Esophagus mucosa (tissue), 1 donor: ENCODE results near the gene NTRK3. TPM values are rescaled to one million over a fixed set of nuclear protein-coding genes. Genes with fewer than 3 reads are reported as not detected.
"Not testable (repeated sequence)": the region's sequence is repeated elsewhere in the genome, so short reads cannot be mapped to it uniquely, and the experiment has no call there.

Experiments
- ATAC-seq: fragments of 200-7000 bp; cut with Tn5 transposase; one replicate; pipeline ENCODE4 v1.9.1; 2020
- total RNA-seq: library from RNA; stranded (reverse); gene quantifications from one replicate; pipeline ENCODE4 v1.2.4, GENCODE V29; 2023
- donor health status: DM: yes; HTN: yes; CAD: no.

NTRK3 gene
- total RNA-seq, 1 donor from 2014 or later, result 1.00 TPM

DNA sequence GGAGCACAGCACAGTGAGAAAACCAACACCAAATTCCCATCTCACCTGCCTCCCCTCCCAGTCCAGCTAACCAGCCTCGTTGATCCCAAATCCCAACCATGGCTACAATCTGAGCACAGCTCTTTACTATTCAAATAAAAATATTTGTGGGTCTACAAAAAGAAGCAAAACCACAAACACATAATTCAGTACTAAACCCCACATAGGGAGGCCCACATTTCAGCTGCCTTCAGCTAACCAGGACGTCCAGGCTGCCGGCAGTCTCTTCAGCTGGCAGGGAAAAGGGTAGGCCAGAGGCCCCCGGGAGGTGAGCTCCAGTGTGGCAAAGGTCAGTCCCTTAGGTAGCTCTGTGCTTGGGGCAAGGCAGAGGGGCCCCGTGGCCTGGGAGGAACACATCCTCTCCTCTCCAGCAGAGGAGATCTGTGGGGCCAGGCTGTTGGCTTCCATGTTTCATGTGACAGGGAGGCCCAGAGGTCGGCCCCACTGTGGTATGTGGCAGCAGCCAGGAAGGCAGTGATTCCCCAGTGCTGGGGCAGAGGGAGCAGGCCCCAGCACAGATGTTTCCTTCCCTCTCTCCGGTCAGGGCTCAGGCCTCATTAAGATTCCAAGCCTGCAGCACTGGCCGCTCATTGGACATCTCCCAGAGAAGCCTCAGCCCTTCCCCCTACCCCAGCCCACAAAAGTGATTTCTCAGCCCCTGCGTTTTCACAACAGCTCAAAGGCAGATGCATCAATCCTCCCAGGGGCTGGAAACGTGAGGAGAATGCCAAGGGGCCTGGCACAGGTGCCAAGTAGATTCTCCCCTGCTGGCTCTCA, 381.4 kb downstream of the NTRK3 start:
- no peak for ATAC-seq

DNA sequence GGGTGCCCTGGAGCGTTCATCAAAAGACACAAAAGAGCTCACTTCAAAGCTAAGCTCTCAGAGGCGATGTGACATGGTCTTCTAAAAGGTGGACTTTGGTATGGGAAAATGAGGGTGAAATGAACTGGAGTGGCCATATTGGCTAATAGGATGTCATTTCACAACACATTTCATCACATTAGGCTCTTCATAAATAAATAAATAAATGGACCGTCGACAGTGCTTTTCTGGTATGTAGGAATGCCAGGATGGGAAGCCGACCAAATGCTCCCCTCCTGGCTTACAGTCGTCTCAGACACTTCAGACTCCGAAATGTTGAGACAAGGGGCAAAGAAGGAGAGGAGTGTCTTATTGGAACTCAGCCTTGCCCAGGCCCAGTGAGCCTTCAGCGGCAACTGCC, 383.0 kb downstream of the NTRK3 start:
- no peak for ATAC-seq

DNA sequence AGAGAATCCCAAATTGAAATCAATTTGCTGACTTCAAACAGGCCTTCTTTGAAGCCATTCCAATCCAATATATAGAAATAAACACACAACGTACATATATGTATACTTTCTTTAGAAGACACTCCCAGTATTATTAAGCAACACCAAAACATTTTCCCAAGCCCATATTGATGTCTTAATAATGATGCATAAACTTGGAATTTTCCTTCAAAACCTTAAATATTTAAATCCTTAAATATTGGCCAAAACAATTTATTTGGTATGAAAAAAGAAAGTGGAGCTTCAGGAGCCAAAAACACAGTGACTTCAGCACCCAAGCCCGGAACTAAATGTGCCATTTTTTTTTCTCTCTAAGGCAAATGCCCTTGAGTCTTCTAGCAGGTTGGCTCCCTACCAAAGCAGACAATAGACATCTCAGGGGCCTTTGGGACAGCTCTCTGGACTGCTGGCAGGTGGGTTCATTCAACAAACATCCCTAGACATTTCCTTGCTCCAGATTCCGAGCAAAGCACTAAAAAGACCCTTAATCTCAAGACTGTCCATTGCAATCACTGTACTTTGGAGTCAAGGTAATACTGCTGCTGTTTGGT, 384.7 kb downstream of the NTRK3 start:
- no peak for ATAC-seq

DNA sequence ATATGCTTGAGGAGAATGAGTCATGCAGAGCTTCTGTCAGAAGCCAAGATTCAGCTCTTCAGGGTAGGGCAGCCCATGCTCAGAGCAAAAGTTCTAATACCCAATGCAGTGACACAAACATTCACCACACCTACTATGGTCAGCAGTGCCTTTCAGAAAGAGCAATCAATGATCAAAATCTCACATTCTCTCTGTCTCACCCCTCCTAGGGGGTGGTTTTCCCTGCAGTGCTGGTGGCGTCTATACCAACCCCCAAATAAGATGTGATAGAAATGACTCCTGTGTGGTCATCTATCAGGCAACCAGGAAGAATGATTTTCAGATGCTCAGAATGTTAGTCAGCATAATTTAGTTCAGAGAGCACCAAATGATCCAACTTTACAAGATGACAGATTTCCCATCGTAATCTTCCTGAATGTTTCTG, 385.3 kb downstream of the NTRK3 start:
- no peak for ATAC-seq

DNA sequence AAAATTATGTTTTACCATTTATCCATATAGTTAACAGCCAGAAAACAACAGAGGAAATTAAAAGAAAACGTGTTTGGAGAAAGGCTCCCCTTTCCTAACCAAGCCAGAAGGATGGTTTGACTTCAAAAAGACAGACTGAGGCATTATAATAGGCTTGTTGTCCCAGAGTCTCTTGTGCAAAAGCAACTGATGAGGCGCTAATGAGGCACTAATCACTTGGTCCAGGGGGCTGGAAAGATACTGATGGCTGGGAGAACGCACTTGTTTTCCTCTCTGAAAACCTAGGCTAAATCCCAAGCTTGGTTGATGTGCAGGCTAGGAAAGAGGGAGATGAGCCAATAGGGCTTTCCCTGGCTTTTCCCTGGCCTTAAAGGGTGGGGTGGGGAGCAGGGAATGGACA, 389.6 kb downstream of the NTRK3 start:
- no peak for ATAC-seq

DNA sequence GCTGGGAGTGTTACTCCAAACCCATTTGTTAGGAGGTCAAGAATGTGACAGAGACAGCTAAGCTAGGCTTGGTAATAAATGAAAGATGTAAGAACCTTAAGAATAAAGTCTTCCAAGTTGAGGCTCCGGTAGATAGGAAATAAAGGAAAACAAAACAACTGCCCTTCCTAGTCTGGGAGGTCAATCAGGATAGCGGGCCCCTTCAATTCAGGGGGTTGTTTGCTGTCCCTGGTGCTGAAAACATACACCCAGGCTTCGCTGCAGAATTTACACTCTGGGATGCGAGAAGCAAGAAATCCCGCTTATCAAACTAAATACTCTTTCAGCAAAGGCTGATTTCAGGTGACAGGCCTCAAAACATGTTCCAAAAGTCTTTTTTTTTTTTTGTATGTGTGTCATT, 393.4 kb downstream of the NTRK3 start:
- ATAC-seq, result no peak

DNA sequence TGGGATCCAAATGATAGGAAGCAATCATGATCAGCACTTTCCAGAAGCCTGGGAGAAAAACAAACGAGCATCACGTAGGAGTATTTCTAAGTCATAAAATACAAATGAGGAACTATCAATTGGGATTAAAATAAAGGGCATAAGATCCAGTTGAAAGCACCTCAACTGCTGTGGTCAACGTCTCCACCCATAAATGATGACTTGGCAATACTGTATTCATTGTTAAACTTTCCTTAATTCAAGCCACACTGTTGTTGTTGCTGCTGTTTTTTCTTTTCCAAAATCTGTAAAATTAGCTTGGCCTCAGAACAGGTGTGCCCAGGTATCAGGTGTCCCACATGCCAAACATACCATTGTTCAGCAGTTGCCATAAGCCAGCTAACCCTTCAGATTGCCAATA, 395.8 kb downstream of the NTRK3 start:
- no peak for ATAC-seq

DNA sequence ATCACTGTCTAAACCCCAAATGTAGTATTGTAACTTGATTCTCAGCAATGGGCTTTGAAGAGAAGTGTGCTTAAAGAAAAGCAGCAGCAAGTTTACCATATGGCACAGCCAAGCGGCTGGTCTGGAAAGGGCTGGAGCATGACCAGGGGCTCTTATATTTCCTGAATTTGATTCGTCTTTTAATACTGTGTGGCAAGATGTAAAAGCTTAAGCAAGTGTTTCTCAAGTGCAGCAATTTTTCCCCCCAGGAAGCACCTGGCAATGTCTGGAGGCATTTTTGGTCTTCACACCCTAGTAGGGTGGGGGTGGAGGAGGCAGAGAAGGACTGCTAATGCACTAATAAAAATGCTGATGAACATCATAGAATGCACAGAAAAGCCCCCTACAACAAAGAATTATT, 397.9 kb downstream of the NTRK3 start:
- no peak for ATAC-seq

DNA sequence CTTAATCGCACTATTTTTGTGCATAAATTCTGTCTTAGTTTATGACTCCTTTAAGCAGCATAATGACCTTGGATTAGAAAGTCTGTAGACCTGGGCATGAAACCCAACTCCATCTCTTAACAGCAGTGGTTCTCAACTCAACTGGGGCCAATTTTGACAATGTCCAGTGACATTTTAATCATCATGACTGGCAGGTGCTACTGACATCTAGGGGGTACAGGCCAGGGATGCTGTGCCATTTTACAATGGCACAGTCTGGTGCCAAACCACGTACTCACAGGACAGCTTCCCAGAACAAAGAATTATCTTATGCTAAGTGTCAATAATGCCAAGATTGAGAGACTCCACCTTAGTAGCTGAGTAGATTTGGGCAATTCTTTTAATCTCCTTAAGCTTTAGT, 405.0 kb downstream of the NTRK3 start:
- no peak for ATAC-seq

DNA sequence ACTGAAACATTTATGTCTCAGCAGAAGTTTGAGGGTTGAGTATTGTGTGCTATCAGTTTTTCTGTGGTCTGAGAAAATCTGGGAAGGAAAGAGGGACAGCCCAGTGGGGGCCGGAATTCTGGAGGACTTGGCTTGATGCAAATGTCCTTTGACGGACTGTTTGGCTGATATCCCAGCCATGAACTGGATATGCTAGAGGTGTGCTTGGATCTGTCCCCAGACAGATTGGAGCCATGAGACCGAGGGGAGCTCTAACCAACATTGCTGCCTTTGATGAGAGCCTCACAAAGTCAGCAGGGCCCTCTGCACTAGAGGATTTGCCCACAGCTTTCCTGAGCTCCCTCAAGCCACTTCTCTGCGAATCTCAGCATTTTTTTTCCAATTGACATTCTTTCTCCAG, 405.6 kb downstream of the NTRK3 start:
- no peak for ATAC-seq

DNA sequence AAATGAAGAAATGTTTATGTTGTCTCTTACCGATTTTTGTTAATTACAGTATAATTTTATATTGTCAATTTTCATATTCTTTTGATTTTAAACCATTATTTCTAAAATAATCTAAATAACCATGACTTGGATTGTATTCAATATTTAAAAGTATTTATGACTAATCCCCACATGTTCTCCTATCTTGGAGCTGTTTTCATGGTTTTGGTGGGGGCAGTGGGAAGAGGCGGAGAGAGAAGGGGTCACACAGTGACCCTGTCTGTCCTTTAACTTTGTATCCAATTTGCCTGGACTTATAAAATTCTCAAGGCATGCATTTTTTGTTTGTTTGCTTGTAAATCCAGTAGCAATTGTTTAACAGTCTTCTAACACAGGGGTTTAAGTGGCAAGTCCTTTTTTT, 407.4 kb downstream of the NTRK3 start:
- no peak for ATAC-seq

DNA sequence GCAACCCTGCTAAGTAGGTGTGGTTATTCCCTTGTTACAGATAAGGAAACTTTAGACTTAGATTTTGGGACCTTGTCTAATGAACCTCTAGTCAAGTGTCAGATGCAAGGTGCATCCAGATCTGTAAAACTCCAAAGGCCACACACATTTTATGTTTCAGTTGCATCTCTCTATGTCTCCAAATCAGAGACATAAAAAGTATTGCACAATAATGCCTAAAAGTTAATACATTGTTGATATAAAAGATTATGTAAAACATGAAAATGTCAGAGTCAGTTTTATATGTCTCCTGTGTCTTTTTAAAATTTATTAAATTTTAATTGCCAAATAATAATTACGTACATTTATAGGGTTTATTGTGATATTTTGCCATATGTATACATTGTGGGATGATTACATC, 408.5 kb downstream of the NTRK3 start:
- no peak for ATAC-seq

DNA sequence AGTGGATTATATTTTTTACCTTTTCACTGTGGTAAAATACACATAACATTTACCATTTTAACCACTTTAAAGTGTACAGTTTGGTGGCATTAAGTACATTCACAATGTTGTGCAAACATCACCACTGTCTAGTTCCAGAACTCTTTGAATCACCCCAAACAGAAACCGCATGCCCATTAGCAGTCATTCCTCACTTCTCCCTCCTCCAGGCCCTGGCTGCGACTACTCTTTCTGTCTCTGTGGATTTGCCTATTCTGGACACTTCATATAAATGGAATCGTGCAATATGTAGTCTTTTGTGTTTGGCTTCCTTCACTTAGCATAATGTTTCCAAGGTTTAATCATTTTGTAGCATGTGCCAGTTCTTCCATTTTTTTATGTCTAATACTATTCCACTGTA, 409.8 kb downstream of the NTRK3 start:
- ATAC-seq, result no peak

DNA sequence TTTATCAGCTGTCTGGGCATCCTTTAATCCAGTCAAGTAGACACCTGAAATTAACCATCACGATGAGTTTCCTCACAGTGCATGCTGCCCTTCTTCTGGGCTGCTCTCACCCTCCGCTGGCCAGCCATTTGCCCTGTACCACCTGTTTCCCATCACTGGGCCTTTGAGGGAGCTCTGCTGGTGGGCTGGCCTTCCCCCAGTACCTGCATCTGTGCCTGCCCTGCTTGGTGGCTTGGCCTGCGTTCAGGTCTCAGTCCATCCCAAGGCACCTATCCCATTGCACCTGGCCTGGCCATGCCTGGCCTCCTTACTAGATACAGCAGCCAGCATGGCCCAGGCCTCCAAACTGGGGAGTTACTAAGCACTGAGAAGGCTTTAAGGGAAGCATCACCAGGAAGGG, 413.2 kb downstream of the NTRK3 start:
- ATAC-seq, result no peak

DNA sequence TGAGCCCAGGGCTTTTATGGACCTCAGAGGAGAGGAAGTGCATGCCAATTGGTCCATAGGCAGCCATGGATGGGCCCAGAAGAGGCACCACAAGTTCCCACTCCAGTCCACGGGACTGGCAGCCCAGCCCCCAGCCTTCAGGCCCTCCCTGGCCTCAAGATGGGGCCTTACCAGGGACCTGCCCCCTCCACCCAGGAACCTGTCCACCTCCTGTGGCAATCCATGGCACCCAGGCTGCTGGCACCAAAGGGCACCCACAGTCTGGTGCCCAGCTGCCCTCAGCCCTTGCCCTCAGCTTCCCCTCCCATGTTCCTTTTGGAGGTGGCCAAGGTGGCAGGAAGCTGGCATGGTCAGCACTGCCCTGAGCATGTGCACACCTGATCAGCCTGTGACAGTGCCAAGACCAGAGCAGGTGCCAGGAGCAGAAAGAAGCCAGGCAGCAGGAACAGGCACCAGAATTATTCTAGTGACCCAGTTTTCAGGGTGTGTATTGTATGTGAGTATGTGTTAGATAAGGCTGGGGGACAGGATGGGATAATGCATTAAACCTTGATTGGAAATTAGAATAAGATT, 415.0 kb downstream of the NTRK3 start:
- ATAC-seq, result no peak

DNA sequence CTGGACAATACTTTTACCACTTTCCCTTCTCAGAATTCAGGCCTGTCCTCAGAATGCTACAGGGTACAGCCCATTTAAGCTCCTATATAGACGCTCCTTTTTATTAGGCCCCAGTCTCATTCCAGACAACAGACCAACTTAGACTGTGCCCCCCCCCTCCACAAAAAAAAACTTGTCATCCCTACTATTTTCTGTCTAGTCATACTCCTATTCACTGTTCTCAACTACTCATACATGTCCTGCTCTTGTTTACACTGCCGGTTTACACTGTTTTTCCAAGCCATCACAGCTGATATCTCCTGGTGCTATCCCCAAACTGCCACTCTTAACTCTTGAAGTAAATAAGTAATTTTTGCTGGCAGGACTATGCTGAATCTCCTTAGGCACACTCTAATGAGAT, 420.7 kb downstream of the NTRK3 start:
- not testable (repeated sequence) for ATAC-seq

DNA sequence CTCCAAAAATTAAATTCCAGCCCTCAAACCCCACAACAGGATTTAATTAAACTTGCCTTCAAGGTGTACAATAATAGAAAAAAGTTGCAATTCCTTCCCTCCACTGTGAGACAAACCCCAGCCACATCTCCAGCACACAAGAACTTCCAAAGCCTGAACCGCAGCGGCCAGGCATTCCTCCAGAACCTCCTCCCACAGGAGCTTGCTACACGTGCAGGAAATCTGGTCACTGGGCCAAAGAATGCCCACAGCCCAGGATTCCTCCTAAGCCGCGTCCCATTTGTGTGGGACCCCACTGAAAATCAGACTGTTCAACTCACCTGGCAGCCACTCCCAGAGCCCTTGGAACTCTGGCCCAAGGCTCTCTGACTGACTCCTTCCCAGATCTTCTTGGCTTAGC, 423.2 kb downstream of the NTRK3 start:
- ATAC-seq, result not testable (repeated sequence)

DNA sequence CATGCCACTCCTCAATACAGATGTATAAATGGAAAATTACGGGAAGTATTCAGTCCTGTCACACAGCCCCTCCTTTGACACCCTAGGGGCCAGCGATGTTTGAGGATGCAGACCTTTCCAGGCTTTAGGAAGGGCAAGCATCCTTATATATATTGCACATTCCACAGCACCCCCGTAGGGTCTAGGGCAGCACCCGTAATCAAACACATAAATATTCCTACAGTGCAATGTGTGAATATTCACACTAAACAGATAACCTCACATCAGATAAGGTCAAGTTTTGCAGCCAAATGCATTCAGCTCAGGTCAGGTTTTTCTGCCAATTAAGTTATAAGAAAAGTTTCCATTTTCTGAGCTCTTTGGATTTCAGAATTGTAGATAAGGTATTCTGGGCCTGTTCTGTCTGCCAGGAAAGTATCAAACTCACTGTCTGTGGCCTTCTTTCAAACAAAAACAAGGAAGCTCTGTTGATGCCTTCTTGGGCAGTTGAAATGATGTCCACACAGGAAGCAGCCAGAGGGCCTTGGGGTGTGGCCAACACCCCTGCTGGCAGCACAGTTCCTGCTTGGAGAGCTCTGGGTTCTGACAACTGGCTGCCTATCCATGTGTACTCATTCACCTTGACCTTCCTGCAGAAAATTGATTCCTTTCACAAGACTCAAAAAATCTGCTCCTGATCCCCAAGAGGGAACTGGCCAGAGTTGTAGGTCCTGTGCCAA, 427.0 kb downstream of the NTRK3 start:
- no peak for ATAC-seq

DNA sequence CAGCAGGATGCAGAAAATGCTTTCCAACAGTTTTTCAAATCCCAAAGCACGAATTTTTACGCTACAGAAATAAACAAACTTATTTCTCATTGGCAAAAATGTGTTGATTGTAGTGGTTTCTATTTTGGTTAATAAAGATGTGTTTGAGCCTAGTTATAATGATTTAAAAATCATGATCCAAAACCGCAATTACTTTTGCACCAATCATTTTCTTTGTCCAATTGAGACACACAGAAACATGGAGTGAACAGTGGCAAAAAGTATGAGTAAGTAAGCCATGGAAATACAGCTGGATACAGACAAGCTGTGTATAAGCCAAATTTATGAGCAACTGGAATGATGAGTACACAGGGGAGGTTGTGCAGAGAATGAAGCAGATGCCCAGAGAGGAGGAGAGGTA, 427.9 kb downstream of the NTRK3 start:
- no peak for ATAC-seq

DNA sequence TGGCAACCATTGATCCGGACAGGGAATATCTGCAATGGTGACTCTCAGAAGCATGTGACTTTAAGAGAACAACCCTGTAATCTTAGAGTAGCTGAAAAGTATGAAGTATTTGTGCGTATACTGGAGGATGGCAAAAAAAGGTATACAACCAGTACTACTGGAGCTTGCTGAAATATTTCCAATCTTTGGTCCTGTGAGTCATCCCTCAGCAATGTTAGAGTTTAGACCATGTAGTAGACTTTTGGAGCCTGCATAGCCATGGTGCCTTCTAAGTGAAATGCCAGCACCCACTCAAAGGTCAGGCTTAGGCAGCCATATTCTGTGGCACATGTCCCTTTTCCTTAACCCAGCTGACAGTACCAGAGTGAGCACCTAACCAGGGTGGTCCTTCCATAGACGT, 429.4 kb downstream of the NTRK3 start:
- ATAC-seq, result no peak

DNA sequence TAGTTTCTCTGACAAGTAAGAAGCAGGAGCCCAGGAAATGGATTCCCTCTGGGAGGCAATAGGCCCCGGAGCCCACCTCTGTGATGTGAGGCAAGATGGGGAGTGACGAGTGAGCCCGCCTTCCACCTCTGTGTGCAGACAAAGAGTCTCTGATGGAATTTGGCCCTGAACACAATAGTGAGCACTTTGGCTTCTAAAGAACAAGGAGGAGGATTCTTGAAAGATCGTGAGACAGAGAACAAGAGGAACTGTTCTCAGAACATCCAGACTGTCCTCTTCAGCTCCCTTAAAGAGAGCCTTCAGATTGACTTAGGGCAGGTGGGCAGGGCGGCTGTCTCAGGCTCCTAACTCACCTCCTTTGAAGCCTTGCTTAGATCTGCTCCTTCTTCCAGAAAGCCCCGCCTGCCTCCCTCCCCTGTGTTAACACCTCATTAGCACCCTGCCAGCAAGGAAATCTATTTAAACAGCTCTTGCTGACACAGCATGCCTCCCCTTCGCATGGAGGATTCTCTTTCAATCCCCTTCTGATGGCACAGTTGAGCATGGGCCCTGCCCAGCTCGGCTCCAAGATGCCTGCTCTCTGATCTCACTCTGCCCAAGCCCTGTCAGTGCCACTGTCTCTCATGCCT, 430.3 kb downstream of the NTRK3 start:
- no peak for ATAC-seq

DNA sequence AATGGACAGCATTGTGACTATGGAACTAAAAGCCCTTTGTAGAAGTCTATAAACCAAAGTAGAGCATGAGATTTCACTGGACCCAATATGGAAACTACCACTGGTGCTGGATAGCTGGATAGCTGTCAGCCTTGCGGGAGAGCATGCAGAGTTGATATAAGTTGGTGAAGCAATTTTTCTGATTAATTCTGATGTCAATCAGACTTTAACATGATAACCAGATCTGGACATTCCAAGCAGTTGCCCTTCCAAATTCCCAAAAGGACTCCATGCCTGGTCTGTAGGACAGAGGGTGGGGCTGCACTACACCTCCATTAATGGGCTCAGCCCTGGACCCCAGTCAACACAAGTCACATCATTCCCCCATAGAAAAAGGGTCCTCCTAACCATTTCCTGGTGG, 437.8 kb downstream of the NTRK3 start:
- ATAC-seq, result no peak

DNA sequence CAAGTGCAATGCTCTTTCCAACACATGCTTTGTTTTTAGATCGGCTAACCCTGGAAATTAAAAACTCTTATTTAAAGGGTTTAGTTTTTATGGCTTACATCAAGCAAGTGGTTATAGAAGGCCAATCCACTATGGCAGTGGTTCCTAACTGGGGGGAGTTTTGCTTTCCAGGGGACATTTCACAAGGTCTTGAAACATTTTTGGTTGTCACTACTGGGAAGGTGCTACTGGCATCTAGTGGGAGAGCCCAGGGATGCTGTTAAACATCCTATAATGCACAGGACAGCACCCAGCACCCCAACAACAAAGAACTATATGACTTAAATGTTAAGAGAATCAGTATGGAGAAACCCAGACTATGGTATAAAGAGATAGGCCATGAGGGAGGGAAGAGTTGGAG, 439.0 kb downstream of the NTRK3 start:
- no peak for ATAC-seq
